Left hindlimb (tissue), 1 donor: ENCODE data around the gene RBM46.
"Not testable (repeated sequence)": the region's sequence is repeated elsewhere in the genome, so short reads cannot be mapped to it uniquely, and the experiment has no call there.

ENCODE experiments used
- DNase-seq: peaks from one replicate; pipeline ENCODE4 v3.0.0-alpha.2; 2018

RBM46 gene

DNA sequence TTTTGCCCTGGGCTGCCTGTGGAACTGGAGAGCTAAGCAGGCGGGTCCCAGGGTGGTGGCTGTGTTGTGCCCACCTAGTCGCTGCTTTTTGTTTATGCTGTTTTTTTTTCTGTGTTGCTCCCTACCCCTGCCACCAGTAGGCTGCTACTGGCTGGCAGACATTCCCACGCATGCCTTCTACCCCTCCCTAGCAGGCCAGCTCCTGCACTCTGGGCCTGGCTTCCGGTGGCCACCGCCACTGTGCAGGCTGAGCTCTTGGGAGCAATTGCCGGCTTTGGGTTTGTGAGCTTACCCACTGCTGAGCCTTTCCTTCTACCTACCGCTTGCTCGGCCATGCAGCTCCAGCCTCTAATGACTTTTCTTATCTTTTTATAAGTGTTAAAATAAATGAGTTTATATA, 57.6 kb downstream of the RBM46 start:
- DNase-seq = no peak

GRCh38 chr4:154854362-154854761, 73.3 kb downstream of the RBM46 start:
- no peak for DNase-seq

DNA sequence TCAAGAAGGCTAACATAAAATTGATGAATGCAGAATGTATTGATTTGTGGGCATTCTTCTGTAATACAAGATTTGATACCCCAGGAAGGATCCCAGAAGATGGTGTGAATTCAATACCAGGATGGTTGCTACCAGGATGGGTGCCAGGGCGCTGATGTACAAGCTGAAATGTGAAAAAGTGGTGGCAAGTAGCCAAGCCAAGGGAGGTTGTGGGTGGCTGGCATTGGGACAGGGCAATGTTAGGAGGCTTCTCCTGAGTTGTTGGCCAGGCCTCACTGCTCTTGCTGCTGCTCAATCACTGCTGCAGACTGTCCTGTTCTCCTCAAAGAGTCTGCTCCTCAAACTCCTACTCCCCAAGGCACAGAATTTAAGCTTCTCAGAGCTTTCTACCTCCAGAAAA, 77.1 kb downstream of the RBM46 start:
- DNase-seq = no peak

GRCh38 chr4:154868414-154869194, 87.5 kb downstream of the RBM46 start:
- no peak for DNase-seq

DNA sequence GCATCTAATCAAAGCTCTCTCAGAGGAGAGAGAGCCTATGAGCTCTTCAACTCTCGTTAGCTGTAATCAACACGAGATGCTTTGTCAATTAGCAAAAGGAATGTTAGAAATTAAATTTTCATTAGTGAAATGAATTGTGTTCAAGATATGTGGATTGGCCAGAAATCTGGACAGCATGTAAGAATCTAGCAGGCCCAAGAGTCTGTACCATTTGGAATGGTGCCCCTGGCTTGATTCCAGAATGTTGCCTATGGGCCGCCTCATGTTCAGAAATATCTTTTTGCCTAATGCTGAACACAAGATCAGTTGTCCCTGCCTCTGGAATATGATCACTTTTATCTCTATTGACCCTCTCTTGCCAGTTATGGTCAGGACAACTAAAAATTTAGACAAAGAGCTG, 88.2 kb downstream of the RBM46 start:
- no peak for DNase-seq

- no peak for DNase-seq
These were observed 91.1 kb downstream of the RBM46 start for GRCh38 chr4:154872198-154872597.

DNA sequence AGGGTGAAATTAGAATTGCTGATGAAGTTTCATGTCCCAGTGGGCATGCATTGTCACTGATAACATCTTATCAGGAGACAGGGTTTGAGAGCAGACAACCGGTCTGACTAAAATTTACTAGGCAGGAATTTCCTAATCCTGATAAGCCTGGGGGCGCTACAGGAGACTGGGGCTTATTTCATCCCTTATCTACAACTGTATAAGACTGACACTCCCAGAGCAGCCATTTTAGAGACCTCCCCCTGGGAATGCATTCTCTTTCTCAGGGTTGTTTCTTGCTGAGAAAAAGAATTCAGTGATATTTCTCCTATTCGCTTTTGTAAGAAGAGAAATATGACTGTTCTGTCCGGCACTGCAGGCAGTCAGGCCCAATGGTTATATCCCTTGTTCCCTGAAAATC, 93.0 kb downstream of the RBM46 start:
- DNase-seq = not testable (repeated sequence)

- no peak for DNase-seq
These were observed 96.2 kb downstream of the RBM46 start for GRCh38 chr4:154877110-154877760.
